ENCODE data around the gene TXNDC2.
"Not testable (repeated sequence)": the region's sequence is repeated elsewhere in the genome, so short reads cannot be mapped to it uniquely, and the experiment has no call there.

The TXNDC2 gene

GRCh38 chr18:9912285-9912684 lies 26.5 kb downstream of the TXNDC2 start:
- DNase-seq (ENCODE audit: low read depth in 1 of 2, low spot score in 1 of 2), result not testable (repeated sequence)

DNA sequence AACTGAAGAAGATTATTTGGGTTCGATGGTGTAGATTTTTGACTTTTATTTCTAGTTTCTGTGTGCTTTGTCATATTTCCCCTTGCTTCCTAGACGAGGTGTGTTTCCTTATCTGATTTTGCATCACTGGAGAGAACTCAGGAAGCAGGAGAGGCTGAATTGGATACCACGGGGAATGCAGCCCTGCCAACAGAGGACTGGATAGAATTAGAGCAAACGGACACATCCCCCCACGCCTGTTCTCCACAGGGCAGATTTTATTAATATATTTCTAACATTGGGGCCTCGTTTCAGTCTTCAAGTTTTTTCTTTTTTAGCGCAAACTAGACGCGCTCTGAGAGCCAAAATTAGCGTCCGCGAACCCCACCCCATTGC lies 27.4 kb downstream of the TXNDC2 start:
- no peak for DNase-seq (ENCODE audit: low read depth in 1 of 2, low spot score in 1 of 2)

DNA sequence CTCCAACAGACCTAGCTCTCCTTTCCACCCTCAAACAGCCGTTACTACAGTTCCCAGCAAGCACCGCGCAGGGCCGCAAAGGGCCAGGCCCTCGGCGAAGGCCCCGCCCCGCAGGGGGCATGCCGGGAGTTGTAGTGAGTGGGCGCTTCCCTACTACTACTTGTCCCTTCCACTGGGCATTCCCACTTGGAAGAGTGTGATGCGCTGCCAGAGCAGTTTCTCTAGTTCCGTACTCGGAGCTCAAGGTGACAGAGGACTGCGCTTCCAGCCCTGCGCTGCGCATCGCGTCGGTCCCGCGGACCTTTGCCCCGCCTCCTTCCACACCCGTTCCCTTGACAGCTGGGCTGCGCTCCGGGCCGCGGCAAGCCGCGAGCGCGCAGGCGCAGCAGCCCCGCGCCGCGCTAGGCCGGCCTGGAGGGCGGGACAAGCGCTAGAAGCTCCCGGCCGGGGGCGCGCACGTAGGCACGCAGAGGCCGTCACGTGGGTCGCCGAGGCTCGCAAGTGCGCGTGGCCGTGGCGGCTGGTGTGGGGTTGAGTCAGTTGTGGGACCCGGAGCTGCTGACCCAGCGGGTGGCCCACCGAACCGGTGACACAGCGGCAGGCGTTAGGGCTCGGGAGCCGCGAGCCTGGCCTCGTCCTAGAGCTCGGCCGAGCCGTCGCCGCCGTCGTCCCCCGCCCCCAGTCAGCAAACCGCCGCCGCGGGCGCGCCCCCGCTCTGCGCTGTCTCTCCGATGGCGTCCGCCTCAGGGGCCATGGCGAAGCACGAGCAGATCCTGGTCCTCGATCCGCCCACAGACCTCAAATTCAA lies 28.0 kb downstream of the TXNDC2 start, which contains the start of gene VAPA:
TSS of gene VAPA (plus strand) at position 491 of the 808 bp plus-strand sequence. CDS start at position 732, 241 bp downstream.
- DNase-seq (ENCODE audit: low read depth in 1 of 2, low spot score in 1 of 2), result peak; percentile 85 to 90

- no peak for DNase-seq (ENCODE audit: low read depth in 1 of 2, low spot score in 1 of 2)
Observed at GRCh38 chr18:9914334-9914583, 28.5 kb downstream of the TXNDC2 start.

DNA sequence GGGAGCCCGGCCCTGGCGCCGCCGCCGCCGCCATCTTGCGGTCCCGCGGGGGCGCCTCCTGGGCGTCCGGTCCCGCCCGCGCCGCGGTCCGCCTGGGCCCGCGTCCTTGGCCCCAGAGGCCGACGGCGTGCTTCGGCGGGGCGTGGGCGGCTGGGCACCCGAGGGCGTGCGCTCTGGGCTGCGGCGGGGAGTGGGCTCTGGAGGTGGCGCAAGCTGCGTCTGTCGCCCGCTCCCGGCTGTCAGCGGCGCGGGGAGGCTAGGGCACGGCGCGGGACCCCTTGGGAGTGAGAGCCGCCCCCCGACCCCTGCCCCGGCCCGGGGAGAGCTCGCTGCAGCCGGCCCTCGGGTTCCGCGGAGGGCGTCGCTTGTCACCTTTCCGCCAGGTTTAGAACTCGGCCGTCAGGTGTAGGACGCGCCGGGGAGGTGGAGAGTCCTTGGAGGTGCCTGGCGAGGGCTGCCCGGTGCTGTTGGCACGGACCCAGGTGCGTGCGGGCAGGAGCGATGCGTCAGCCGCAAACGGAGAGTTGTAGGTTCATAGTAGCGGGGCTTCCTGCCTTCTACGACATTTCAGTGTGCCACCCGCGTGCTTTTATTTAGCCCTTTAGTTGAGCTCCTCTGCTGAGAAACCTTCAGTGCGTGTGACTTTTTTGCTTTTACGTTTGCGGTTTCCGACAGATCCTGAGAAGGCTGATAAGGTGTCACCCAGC lies 29.0 kb downstream of the TXNDC2 start:
- DNase-seq (ENCODE audit: low read depth in 1 of 2, low spot score in 1 of 2), result peak; percentile 52 to 70

- no peak for DNase-seq (ENCODE audit: low read depth in 1 of 2, low spot score in 1 of 2)
Observed at GRCh38 chr18:9915291-9916076, 29.7 kb downstream of the TXNDC2 start.

- no peak for DNase-seq (ENCODE audit: low read depth in 1 of 2, low spot score in 1 of 2)
Observed at GRCh38 chr18:9916077-9916639, 30.4 kb downstream of the TXNDC2 start.

- DNase-seq (ENCODE audit: low read depth in 1 of 2, low spot score in 1 of 2), result no peak
Observed at GRCh38 chr18:9916808-9917207, 31.0 kb downstream of the TXNDC2 start.

- no peak for DNase-seq (ENCODE audit: low read depth in 1 of 2, low spot score in 1 of 2)
Observed at GRCh38 chr18:9918016-9918680, 32.4 kb downstream of the TXNDC2 start.

DNA sequence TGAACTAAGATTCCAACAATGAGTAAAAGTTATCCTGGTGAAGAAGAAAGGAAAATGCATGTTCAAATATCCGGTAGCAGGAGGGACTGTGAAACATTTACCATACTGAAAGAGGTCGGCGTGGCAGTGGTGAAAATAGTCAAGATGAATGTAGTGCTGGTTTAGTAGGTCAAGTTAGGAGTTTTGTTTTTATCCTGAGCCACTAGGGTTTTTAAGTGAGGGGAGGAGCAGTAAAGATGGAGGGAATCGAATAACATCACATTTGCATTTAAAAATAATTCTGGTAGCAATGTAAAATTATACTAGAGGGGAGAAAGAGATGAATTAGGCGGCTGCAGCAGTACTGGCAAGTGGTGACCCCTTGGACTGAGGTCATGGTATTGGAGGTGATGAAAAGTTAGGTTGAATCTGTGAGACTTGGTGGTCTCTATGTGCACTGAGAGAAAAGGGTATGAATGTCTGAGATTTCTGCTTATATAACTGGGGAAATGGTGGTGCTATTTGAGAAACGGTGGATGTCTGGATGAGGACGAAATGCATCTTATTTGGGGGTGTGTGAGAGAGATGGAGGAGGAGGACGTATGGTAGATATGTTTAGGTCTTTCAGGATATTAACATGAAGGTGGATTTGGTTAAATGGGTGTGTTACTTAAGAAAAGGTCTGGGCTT lies 33.9 kb downstream of the TXNDC2 start:
- DNase-seq (ENCODE audit: low read depth in 1 of 2, low spot score in 1 of 2), result no peak

- DNase-seq (ENCODE audit: low read depth in 1 of 2, low spot score in 1 of 2), result no peak
Observed at GRCh38 chr18:9922592-9923311, 37.0 kb downstream of the TXNDC2 start.

DNA sequence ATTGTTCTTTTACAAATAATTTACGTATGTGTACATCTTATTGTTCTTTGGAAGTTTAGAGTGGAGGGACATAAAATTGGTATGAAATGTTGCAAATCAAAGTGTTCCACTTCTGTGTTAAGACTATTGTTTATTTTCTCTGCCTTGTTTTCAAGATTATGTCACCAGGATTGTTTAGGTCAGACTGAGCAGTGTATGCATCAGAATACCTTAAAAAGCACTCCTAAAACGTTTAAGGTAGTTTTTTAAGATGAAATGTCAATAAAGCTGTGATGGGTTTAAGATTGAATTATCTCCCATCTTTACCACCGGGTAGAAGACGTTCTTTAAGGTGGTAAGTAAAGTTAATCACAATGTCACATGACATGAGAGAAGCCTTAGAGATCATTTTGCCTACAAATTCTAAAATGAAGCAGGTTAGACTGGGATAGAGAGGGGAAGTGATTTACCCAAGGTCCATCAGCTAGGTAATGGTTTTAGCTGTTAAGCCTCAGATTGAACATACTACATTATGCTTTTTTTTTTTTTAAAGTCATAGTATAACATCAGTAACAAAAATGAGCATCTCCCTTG lies 38.7 kb downstream of the TXNDC2 start:
- DNase-seq (ENCODE audit: low read depth in 1 of 2, low spot score in 1 of 2), result no peak

DNA sequence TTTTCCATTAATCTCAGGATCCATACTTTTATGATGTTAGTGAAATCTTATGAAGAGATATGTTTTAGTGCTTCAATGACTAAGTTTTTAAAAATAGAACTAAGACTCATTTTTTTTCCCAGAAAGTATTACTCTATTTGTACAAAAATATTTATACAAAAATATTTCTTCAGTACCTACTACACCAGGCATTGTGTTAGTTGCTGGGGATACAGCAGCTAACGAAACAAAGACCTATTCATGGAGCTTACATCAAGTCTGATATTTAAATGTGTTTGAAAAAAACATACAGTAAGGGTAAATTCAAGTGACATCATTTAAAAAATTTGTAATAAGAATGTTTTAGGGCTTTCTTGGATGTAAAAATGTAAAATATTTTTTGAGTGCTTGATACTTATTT lies 39.6 kb downstream of the TXNDC2 start:
- no peak for DNase-seq (ENCODE audit: low read depth in 1 of 2, low spot score in 1 of 2)

- no peak for DNase-seq (ENCODE audit: low read depth in 1 of 2, low spot score in 1 of 2)
Observed at GRCh38 chr18:9925795-9926194, 40.0 kb downstream of the TXNDC2 start.

DNA sequence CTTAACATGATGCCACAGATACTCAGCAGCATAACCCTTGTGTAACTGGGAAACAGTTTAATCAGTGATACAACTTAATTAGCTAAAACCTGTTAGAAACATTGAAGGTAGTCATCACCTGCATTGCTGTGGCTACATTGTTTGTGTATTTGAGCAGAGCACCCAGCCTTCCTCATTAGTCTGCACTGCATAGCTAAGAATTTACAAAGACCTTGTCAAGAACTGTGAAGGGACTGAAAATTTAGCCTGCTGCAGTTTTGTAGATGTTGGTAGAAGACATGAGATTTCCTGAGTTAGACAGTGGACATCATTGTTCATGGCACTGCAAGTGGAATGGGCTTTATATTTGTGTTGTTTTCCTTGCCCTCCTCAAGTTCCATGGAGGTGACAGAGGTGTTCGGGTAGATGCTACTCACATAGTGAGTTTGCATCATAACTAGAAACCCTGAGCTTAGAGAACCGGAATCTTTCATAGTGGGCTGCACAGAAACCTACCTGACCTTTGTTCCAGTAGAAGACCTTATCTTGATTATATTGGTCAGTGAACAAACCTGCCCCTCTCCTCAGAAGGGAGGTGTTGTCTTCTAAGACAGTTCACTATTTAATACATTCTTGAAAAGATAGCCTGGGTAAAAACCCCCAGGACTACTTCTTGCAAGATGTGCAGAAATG lies 40.6 kb downstream of the TXNDC2 start:
- DNase-seq (ENCODE audit: low read depth in 1 of 2, low spot score in 1 of 2), result no peak

GRCh38 chr18:9926977-9927376 lies 41.2 kb downstream of the TXNDC2 start:
- no peak for DNase-seq (ENCODE audit: low read depth in 1 of 2, low spot score in 1 of 2)

DNA sequence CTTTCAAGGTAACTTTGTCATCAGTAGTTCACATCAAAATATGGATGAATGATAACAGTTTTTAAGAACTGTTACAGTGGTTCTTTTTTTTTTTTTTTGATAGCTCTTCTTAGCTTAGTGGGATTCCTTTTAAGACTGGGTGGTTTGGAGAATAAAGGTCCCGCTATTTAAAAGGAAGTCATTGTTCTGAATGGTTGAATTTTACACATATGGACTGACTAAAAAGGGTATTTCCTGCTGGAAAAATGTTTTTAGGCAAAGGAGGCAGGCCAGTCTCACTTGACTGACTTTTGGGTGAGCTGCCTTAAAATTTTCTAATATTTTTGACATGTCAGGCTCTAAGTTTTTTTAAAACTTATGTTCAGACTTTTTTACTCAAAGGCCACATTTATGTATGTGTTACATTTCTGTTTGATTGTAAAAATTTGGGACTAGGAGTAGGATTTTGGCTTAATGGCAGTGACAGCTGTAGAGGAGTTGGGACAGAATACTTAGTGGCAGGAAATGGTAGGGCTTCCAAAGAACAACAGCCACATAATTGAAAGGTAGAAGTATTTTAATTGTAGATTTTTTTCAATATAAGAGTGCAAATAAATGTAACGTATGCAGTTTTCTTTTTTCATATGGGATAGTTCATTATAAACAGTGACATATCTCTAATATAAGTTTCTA lies 41.8 kb downstream of the TXNDC2 start:
- DNase-seq (ENCODE audit: low read depth in 1 of 2, low spot score in 1 of 2), result no peak

GRCh38 chr18:9928646-9929259 lies 43.0 kb downstream of the TXNDC2 start:
- DNase-seq (ENCODE audit: low read depth in 1 of 2, low spot score in 1 of 2), result no peak
